RPMI8226 (cell line): Measurements from ENCODE around the gene PTRH1.

Experiments used
- DNase-seq: peaks from one replicate; pipeline ENCODE4 v3.0.0-alpha.2; 2015

The PTRH1 gene

GRCh38 chr9:127739614-127740330 is 24.3 kb upstream of the PTRH1 start:
- no peak for DNase-seq

GRCh38 chr9:127738666-127739065 is 23.2 kb upstream of the PTRH1 start:
- DNase-seq = no peak

GRCh38 chr9:127735530-127736185 is 20.2 kb upstream of the PTRH1 start:
- no peak for DNase-seq

- peak; percentile 99 for DNase-seq
Measured at GRCh38 chr9:127734747-127735529, 19.5 kb upstream of the PTRH1 start, which contains the start of gene TOR2A. Gene TOR2A (minus strand): TSS chr9:127735294. CDS start chr9:127735270, 24 bp downstream.

- no peak for DNase-seq
Measured at GRCh38 chr9:127734247-127734746, 18.8 kb upstream of the PTRH1 start.

- DNase-seq = no peak
Measured at GRCh38 chr9:127733614-127734013, 18.2 kb upstream of the PTRH1 start.

- no peak for DNase-seq
Measured at GRCh38 chr9:127732444-127732843, 17.0 kb upstream of the PTRH1 start.

GRCh38 chr9:127731938-127732337 is 16.5 kb upstream of the PTRH1 start:
- no peak for DNase-seq

- DNase-seq = no peak
Measured at GRCh38 chr9:127730799-127731410, 15.4 kb upstream of the PTRH1 start.

- DNase-seq = no peak
Measured at GRCh38 chr9:127730262-127730661, 14.8 kb upstream of the PTRH1 start.

GRCh38 chr9:127729522-127730256 is 14.2 kb upstream of the PTRH1 start:
- DNase-seq = no peak

GRCh38 chr9:127728808-127729207 is 13.3 kb upstream of the PTRH1 start:
- no peak for DNase-seq

- no peak for DNase-seq
Measured at GRCh38 chr9:127726871-127727270, 11.4 kb upstream of the PTRH1 start.

- no peak for DNase-seq
Measured at GRCh38 chr9:127724012-127724411, 8.5 kb upstream of the PTRH1 start.

GRCh38 chr9:127723444-127723843 is 8.0 kb upstream of the PTRH1 start:
- DNase-seq = no peak

- no peak for DNase-seq
Measured at GRCh38 chr9:127723013-127723412, 7.5 kb upstream of the PTRH1 start.

GRCh38 chr9:127722055-127722745 is 6.7 kb upstream of the PTRH1 start:
- no peak for DNase-seq

GRCh38 chr9:127721391-127721821 is 5.9 kb upstream of the PTRH1 start:
- no peak for DNase-seq

GRCh38 chr9:127720865-127721227 is 5.4 kb upstream of the PTRH1 start:
- no peak for DNase-seq

- no peak for DNase-seq
Measured at GRCh38 chr9:127720031-127720864, 4.8 kb upstream of the PTRH1 start.

- no peak for DNase-seq
Measured at GRCh38 chr9:127717766-127718165, 2.3 kb upstream of the PTRH1 start.
